ENCODE data around the gene MAST4. TPM values are rescaled to one million over a fixed set of nuclear protein-coding genes. Genes with fewer than 3 reads are reported as not detected.

The MAST4 gene
- total and polyA plus RNA-seq, 2 donors (not counting 1 experiment from before 2014, with no cell fraction given), result 2.5 to 57.1 TPM

DNA sequence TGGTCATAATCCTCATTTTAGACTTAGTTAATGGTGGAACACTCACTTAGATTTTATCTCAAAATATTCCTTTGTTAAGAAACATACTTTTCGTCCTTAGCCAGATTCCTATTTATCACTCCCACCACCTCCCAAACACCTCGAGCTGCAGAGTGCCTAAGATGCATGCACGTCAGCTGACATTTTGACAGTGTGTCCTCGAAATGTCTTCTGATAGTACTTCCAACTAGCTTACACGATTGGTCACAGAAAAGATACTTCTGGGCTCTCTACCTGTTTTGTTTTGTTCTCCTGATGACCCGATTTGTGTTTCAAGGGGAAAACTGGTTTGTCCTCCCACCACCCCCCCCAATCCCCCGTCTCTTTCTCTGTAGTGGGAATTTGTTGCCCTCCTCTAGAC is 230.1 kb downstream of the MAST4 start:
- Histone ChIP-seq H3K9ac (ENCODE audit: low read length) (no peak overlapping the region), H2AFZ (ENCODE audit: insufficient read depth, low read depth, low read length, poor library complexity, severe bottlenecking) (no peak overlapping the region), H3K4me3 (ENCODE audit: control extremely low read depth in 1 of 5, extremely low read depth in 1 of 5, insufficient read depth in 1 of 5, low read depth in 2 of 5, low read length in 4 of 5) (no peak overlapping the region), H3K4me1 (ENCODE audit: control insufficient read depth in 2 of 2, insufficient read depth in 2 of 2, low read length in 2 of 2) (peaks cover 13 to 20% of the 10 kb centered on the region in 2 donors), H3K79me2 (ENCODE audit: control insufficient read depth, insufficient read depth, low read length) (no peaks in the 10 kb centered on the region), H3K4me2 (replicated peaks; ENCODE audit: low read depth, low read length, poor library complexity, severe bottlenecking) (no peak overlapping the region), H3K36me3 (replicated peaks in 1 of 2; ENCODE audit: control extremely low read depth in 1 of 2, control insufficient read depth in 1 of 2, extremely low read depth in 1 of 2, insufficient read depth in 2 of 2, low read length in 1 of 2) (no peaks in the 10 kb centered on the region), H3K27me3 (replicated peaks in 1 of 4; ENCODE audit: control extremely low read depth in 1 of 4, control insufficient read depth in 3 of 4, insufficient read depth in 4 of 4, low read length in 3 of 4) (peaks cover 0 to 12% (median 3%) of the 10 kb centered on the region in 4 experiments), H4K20me1 (ENCODE audit: control insufficient read depth, insufficient read depth, low read length, poor library complexity, severe bottlenecking) (no peaks in the 10 kb centered on the region), H3K27ac (ENCODE audit: low read length in 2 of 2) (no peak overlapping the region), H3K9me3 (ENCODE audit: control extremely low read depth in 1 of 3, control insufficient read depth in 2 of 3, insufficient read depth in 1 of 3, low read length in 2 of 3) (no peaks in the 10 kb centered on the region)
- intact Hi-C loops (cut with micrococcal nuclease), result no loop called here
- WGBS (ENCODE audit: insufficient coverage), result 81% methylated on average over 5 of the region's 7 CpGs
- POLR2A ChIA-PET, result no interaction called here
- H3K27me3 Mint-ChIP-seq, result peaks cover 14% of the 10 kb centered on the region
- CTCF ChIA-PET, result interaction anchor here (5.7 kb wide), 1 partner anchor 13 kb away, joined by 28 read pairs; no protein-coding TSS in a partner anchor
- no peak overlapping the region for H3K4me3 Mint-ChIP-seq
- peaks cover 24% of the 10 kb centered on the region for H3K4me1 Mint-ChIP-seq
- H3K27ac Mint-ChIP-seq, result no peak overlapping the region
- ATAC-seq (ENCODE audit: low read depth) (no peak), DNase-seq (no peak)
- no peaks in the 10 kb centered on the region for H3K9me3 Mint-ChIP-seq (ENCODE audit: insufficient read depth)
- TF ChIP-seq EZH2 (IDR thresholded peaks at IDR 0.05; ENCODE audit: borderline replicate concordance, insufficient read depth, low read depth, low read length, poor library complexity, severe bottlenecking), result no peak
- TF ChIP-seq, protein P1, sequence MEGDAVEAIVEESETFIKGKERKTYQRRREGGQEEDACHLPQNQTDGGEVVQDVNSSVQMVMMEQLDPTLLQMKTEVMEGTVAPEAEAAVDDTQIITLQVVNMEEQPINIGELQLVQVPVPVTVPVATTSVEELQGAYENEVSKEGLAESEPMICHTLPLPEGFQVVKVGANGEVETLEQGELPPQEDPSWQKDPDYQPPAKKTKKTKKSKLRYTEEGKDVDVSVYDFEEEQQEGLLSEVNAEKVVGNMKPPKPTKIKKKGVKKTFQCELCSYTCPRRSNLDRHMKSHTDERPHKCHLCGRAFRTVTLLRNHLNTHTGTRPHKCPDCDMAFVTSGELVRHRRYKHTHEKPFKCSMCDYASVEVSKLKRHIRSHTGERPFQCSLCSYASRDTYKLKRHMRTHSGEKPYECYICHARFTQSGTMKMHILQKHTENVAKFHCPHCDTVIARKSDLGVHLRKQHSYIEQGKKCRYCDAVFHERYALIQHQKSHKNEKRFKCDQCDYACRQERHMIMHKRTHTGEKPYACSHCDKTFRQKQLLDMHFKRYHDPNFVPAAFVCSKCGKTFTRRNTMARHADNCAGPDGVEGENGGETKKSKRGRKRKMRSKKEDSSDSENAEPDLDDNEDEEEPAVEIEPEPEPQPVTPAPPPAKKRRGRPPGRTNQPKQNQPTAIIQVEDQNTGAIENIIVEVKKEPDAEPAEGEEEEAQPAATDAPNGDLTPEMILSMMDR (IDR thresholded peaks at IDR 0.05), result no peak

DNA sequence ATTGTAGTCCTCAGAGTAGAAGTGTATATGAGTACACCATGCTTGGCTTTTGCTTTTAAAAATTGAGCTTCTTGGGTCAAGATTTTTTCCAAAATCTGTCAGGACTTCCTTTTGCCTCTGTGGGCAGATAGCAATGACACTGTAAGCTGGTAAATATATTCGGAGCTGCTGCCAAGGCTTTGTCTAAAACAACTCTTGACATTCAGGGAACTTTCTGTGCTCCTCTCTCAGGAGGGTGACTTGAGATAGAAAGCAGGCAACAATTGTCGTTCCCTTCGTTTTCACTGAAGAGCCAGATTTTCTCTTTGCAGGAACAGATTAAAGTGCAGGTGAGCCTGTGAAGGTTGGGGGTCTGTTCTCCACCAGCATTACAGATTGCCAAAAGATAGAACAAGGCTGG is 230.5 kb downstream of the MAST4 start:
- no peak overlapping the region for H3K27ac ChIP-seq (ENCODE audit: low read length in 2 of 2)
- no peak overlapping the region for H3K4me2 ChIP-seq (replicated peaks; ENCODE audit: low read depth, low read length, poor library complexity, severe bottlenecking)
- H3K4me1 ChIP-seq (ENCODE audit: control insufficient read depth in 2 of 2, insufficient read depth in 2 of 2, low read length in 2 of 2), result peaks cover 13 to 20% of the 10 kb centered on the region in 2 donors
- ChIA-PET CTCF (interaction anchor here (5.7 kb wide), 1 partner anchor 13 kb away, joined by 28 read pairs; no protein-coding TSS in a partner anchor), POLR2A (no interaction called here)
- H3K36me3 ChIP-seq (replicated peaks in 1 of 2; ENCODE audit: control extremely low read depth in 1 of 2, control insufficient read depth in 1 of 2, extremely low read depth in 1 of 2, insufficient read depth in 2 of 2, low read length in 1 of 2), result no peaks in the 10 kb centered on the region
- TF ChIP-seq EZH2 (IDR thresholded peaks at IDR 0.05; ENCODE audit: borderline replicate concordance, insufficient read depth, low read depth, low read length, poor library complexity, severe bottlenecking), result no peak
- TF ChIP-seq, protein P1 (IDR thresholded peaks at IDR 0.05), result no peak
- H3K79me2 ChIP-seq (ENCODE audit: control insufficient read depth, insufficient read depth, low read length), result no peaks in the 10 kb centered on the region
- intact Hi-C loops (cut with micrococcal nuclease), result no loop called here
- Mint-ChIP-seq H3K4me3 (no peak overlapping the region), H3K27me3 (peaks cover 15% of the 10 kb centered on the region), H3K9me3 (ENCODE audit: insufficient read depth) (no peaks in the 10 kb centered on the region), H3K27ac (no peak overlapping the region), H3K4me1 (peaks cover 24% of the 10 kb centered on the region)
- no peak overlapping the region for H2AFZ ChIP-seq (ENCODE audit: insufficient read depth, low read depth, low read length, poor library complexity, severe bottlenecking)
- H3K9ac ChIP-seq (ENCODE audit: low read length), result no peak overlapping the region
- peaks cover 0 to 12% (median 3%) of the 10 kb centered on the region in 4 experiments for H3K27me3 ChIP-seq (replicated peaks in 1 of 4; ENCODE audit: control extremely low read depth in 1 of 4, control insufficient read depth in 3 of 4, insufficient read depth in 4 of 4, low read length in 3 of 4)
- no peaks in the 10 kb centered on the region for H3K9me3 ChIP-seq (ENCODE audit: control extremely low read depth in 1 of 3, control insufficient read depth in 2 of 3, insufficient read depth in 1 of 3, low read length in 2 of 3)
- DNase-seq, result no peak
- H4K20me1 ChIP-seq (ENCODE audit: control insufficient read depth, insufficient read depth, low read length, poor library complexity, severe bottlenecking), result no peaks in the 10 kb centered on the region
- ATAC-seq (ENCODE audit: low read depth), result no peak
- WGBS (ENCODE audit: insufficient coverage), result 95% methylated on average over 3 of the region's 3 CpGs
- H3K4me3 ChIP-seq (ENCODE audit: control extremely low read depth in 1 of 5, extremely low read depth in 1 of 5, insufficient read depth in 1 of 5, low read depth in 2 of 5, low read length in 4 of 5), result no peak overlapping the region

Data from B cell (primary cell).